PFSK-1 (cell line): Measurements from ENCODE around the gene PTPRJ.

ENCODE experiments used
- FOXP2 ChIP-seq: optimal IDR thresholded peaks from 2 replicates; pipeline ENCODE3; 2011; ENCODE audit warnings: borderline replicate concordance, control low read depth, inconsistent platforms; ENCODE audit not compliant: insufficient read depth; ENCODE audit errors: extremely low read length, extremely low read depth
- POLR2AphosphoS5 ChIP-seq: IDR thresholded peaks from 2 replicates; pipeline ENCODE4 v1.6.1; 2012; ENCODE audit warnings: low read depth, mild to moderate bottlenecking, control low read depth, low read length, moderate library complexity
- SIN3A ChIP-seq: IDR thresholded peaks from 2 replicates; pipeline ENCODE4 v1.6.1; 2012; ENCODE audit warnings: mild to moderate bottlenecking, low read length, moderate library complexity, borderline replicate concordance; ENCODE audit not compliant: insufficient read depth
- TAF1 ChIP-seq: IDR thresholded peaks from 2 replicates; pipeline ENCODE4 v1.6.1; 2012; ENCODE audit warnings: low read length, control low read depth, borderline replicate concordance; ENCODE audit not compliant: insufficient read depth
- TF ChIP-seq, protein P1 (sequence below), 2 experiments: IDR thresholded peaks; 2 replicates each; pipeline versions ENCODE4 v1.6.1 to v1.8.0; 2011 to 2012; ENCODE audit warnings: low read depth in 2 of 2, low read length in 2 of 2, control low read depth in 1 of 2, inconsistent platforms in 1 of 2, mild to moderate bottlenecking in 1 of 2, moderate library complexity in 1 of 2; ENCODE audit not compliant: insufficient read depth in 1 of 2

Gene PTPRJ

DNA sequence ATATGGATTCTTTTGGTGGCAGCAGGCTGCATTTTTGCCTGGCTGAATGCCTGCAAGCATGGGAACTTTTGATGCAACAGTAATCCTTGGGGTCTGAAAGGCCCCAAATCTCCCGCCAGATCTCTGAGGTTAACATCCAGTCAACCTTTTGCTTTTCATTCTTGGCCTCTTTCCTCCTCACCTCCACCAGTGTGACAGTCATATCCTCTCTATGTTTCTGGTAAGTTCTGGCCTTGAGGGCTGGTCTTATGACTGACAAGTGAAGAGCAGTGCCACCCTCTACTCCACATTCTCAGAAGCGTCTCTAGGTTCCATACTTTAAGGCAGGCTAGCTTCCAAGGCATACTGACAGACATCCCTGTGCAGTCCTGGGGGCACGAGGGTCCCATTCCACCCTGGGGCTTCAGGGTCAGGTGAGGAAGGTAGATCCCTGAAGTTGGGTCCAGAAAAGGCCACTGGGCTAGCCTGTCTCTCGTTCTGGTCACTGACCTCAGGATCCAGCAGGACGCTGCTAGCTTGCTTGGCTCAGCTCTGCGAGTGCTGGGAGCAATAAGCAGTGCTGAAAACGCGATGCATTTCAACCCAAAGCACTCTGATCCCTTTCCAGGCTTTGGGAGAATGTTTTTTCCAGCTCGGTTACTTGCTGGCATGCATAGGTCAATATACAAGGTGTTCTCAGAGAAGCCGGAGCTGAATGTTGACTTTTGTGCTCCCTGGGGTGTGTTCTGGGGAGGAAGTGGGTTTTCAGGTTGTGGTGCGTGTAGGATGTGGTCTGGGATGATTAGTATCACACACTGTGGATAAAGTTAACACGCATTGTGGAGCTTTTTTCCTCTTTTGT, 75.2 kb downstream of the PTPRJ start:
- TF ChIP-seq TAF1 = no peak
- TF ChIP-seq, protein P1, sequence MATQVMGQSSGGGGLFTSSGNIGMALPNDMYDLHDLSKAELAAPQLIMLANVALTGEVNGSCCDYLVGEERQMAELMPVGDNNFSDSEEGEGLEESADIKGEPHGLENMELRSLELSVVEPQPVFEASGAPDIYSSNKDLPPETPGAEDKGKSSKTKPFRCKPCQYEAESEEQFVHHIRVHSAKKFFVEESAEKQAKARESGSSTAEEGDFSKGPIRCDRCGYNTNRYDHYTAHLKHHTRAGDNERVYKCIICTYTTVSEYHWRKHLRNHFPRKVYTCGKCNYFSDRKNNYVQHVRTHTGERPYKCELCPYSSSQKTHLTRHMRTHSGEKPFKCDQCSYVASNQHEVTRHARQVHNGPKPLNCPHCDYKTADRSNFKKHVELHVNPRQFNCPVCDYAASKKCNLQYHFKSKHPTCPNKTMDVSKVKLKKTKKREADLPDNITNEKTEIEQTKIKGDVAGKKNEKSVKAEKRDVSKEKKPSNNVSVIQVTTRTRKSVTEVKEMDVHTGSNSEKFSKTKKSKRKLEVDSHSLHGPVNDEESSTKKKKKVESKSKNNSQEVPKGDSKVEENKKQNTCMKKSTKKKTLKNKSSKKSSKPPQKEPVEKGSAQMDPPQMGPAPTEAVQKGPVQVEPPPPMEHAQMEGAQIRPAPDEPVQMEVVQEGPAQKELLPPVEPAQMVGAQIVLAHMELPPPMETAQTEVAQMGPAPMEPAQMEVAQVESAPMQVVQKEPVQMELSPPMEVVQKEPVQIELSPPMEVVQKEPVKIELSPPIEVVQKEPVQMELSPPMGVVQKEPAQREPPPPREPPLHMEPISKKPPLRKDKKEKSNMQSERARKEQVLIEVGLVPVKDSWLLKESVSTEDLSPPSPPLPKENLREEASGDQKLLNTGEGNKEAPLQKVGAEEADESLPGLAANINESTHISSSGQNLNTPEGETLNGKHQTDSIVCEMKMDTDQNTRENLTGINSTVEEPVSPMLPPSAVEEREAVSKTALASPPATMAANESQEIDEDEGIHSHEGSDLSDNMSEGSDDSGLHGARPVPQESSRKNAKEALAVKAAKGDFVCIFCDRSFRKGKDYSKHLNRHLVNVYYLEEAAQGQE (IDR thresholded peaks at IDR 0.05; ENCODE audit: insufficient read depth in 1 of 2, low read depth in 2 of 2, low read length in 2 of 2) = no peak
- TF ChIP-seq POLR2AphosphoS5 = no peak
- TF ChIP-seq FOXP2 = no peak
- no peak for TF ChIP-seq SIN3A

DNA sequence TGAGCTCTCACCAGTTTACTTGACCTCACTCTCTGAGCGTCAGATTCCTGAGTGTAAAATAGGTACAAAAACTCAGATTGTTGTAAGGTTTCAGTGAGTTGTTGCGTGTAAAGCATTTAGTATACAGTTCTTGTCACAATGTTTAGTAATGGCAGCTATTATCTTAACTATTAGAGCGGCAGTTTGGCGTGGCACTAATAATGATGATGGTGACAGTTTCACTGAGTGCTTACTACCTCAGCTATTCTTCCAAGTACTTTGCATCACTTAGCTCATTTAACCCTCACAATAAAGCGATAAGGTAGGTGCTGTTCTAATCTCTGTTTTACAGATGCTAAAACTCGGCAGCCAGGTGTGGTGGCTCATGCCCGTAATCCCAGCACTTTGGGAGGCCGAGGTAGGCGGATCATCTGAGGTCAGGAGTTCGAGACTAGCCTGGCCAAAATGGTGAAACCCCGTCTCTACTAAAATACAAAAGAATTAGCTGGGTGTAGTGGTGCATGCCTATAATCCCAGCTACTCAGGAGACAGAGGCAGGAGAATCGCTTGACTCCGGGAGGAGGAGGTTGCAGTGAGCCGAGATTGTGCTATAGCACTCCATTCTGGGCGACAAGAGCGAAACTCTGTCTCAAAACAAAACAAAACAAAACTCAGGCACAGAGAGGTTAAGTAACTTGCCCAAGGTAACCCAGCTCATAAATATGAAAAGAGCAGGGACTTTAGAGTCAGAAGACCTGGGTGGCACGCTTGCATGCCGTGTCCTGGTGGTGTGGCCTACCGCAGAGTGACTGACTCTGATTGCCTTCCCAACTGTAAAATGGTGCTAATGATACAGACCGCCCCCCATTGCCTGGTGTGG, 76.2 kb downstream of the PTPRJ start:
- TF ChIP-seq TAF1 (no peak), FOXP2 (no peak), SIN3A (no peak)

DNA sequence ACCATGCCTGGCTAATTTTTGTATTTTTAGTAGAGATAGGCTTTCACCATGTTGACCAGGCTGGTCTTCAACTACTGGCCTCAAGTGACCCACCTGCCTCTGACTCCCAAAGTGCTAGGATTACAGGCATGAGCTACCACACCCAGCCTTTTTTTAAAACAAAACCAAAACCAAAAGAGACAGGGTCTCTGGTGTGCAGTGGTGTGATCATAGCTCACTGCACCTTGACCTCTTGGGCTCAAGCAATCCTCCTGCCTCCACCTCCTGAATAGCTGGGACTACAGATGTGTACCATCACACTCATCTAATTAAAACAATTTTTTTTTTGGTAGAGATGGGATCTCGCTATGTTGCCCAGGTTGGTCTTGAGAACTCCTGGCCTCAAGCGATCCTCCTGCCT, 77.7 kb downstream of the PTPRJ start:
- TF ChIP-seq, protein P1 (IDR thresholded peaks at IDR 0.05; ENCODE audit: insufficient read depth in 1 of 2, low read depth in 2 of 2, low read length in 2 of 2) = no peak
- TF ChIP-seq SIN3A = no peak
- no peak for TF ChIP-seq POLR2AphosphoS5
- TF ChIP-seq TAF1 = no peak
- no peak for TF ChIP-seq FOXP2

DNA sequence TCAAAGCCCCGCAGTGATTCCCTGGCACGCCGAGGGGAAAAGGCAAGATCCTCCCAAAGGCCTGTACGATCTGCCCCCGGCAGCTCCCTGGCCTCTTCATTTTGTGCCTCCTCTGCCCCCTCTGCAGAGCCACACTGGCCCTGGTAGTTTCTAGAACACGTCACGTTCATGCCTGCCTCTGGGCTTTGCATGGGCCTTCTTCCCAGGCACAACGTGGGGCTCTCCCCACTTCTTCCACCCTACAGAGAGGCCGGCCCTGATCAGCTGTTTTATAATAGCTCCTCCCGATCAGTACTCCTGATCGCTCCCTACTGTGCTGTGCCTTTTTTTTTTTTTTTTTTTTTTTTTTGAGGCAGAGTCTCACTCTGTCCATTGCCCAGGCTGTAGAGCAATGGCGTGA, 78.4 kb downstream of the PTPRJ start:
- TF ChIP-seq, protein P1 (IDR thresholded peaks at IDR 0.05; ENCODE audit: insufficient read depth in 1 of 2, low read depth in 2 of 2, low read length in 2 of 2) = no peak
- TF ChIP-seq SIN3A = no peak
- TF ChIP-seq TAF1 = no peak
- no peak for TF ChIP-seq FOXP2
- no peak for TF ChIP-seq POLR2AphosphoS5

DNA sequence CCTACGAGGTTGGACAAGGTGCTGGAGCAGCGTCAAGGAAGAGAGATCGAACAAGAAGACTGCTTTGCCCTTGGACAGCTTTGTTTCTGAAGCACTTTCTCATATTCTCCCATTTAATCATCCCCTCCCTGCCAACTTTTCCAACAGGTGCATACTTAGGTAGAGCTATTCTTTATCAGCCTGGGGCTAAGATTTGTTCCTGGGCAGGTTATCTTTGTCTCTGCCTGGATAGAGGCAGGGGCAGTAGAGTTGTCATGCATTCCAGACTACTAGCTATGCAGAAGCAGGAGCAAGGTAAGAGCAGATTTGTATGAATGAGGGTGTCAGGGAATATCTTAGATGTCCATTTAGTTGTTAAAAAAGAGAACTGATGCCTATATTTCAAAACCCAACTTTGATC, 82.3 kb downstream of the PTPRJ start:
- TF ChIP-seq POLR2AphosphoS5 = no peak
